IMR-90 (cell line): Measurements from ENCODE around the gene LRRC8B. TPM values are rescaled to one million over a fixed set of nuclear protein-coding genes. Genes with fewer than 3 reads are reported as not detected.
"Not testable (repeated sequence)": the region's sequence is repeated elsewhere in the genome, so short reads cannot be mapped to it uniquely, and the experiment has no call there.

Experiments used
- ATAC-seq: fragments of 200-7000 bp; cut with Tn5 transposase; 2 replicates; pipeline ENCODE4 v1.9.1; 2020; ENCODE audit warnings: low read depth, mild to moderate bottlenecking, moderate library complexity
- BruUV-seq: library from RNA; stranded (reverse); fragments of 400-500 nt; replicated peaks from 2 replicates; lab custom pipeline; 2021; lab: Mats Ljungman, UMichigan
- CTCF ChIA-PET: fragments of 300-600 bp; formaldehyde crosslinking; extraction: SDS; loops from one replicate; lab custom pipeline; 2021; ENCODE audit warnings: antibody characterized with exemption; lab: Yijun Ruan, JAX
- POLR2A ChIA-PET: fragments of 300-600 bp; sonication (Branson Sonifier 250); formaldehyde crosslinking; loops from one replicate; lab custom pipeline; 2022; ENCODE audit warnings: antibody characterized with exemption; ENCODE audit not compliant: unreplicated experiment; lab: Charles Lee
- DNase-seq: peaks from one replicate; pipeline ENCODE4 v3.0.0; 2013
- H2AFZ ChIP-seq: replicated peaks from 2 replicates; pipeline ENCODE3; 2013; ENCODE audit warnings: low read length, mild to moderate bottlenecking; ENCODE audit not compliant: poor library complexity
- H2AK5ac ChIP-seq: 2 replicates; pipeline ENCODE4 v1.6.1; 2013; ENCODE audit warnings: low read depth, low read length, inconsistent platforms
- H2AK9ac ChIP-seq: replicated peaks from 2 replicates; pipeline ENCODE3; 2013; ENCODE audit warnings: mild to moderate bottlenecking, low read depth, low read length, moderate library complexity; ENCODE audit not compliant: poor library complexity
- H2BK120ac ChIP-seq: 2 replicates; pipeline ENCODE4 v1.6.1; 2013; ENCODE audit warnings: low read depth, low read length, inconsistent platforms
- H2BK15ac ChIP-seq: 3 replicates; pipeline ENCODE4 v1.6.1; 2013; ENCODE audit warnings: low read depth, low read length, inconsistent platforms
- H2BK20ac ChIP-seq: 2 replicates; pipeline ENCODE4 v1.6.1; 2013; ENCODE audit warnings: low read depth, mild to moderate bottlenecking, inconsistent platforms, low read length, moderate library complexity
- H2BK5ac ChIP-seq: 2 replicates; pipeline ENCODE4 v1.6.1; 2013; ENCODE audit warnings: mild to moderate bottlenecking, low read depth, low read length, inconsistent platforms; ENCODE audit not compliant: poor library complexity, severe bottlenecking
- H3K14ac ChIP-seq: replicated peaks from 2 replicates; pipeline ENCODE4 v1.6.1; 2013; ENCODE audit warnings: low read depth, low read length, inconsistent platforms
- H3K18ac ChIP-seq: 2 replicates; pipeline ENCODE4 v1.6.1; 2013; ENCODE audit warnings: low read depth, low read length, control low read depth
- H3K23ac ChIP-seq: 2 replicates; pipeline ENCODE4 v1.6.1; 2013; ENCODE audit warnings: low read depth, low read length, inconsistent platforms
- H3K27ac ChIP-seq: 2 replicates; pipeline ENCODE4 v1.5.1; 2013; ENCODE audit warnings: mild to moderate bottlenecking, control low read depth, low read length; ENCODE audit not compliant: insufficient read depth
- H3K27me3 ChIP-seq: 2 replicates; pipeline ENCODE4 v1.6.1; 2013; ENCODE audit warnings: low read length; ENCODE audit not compliant: control insufficient read depth, insufficient read depth
- H3K36me3 ChIP-seq: 2 replicates; pipeline ENCODE4 v1.6.1; 2013; ENCODE audit warnings: low read length, mixed read lengths; ENCODE audit not compliant: control insufficient read depth, insufficient read depth
- H3K4ac ChIP-seq: 2 replicates; pipeline ENCODE4 v1.6.1; 2013; ENCODE audit warnings: low read depth, low read length, inconsistent platforms
- H3K4me1 ChIP-seq: 2 replicates; pipeline ENCODE4 v1.6.1; 2013; ENCODE audit warnings: low read length, mixed read lengths; ENCODE audit not compliant: control insufficient read depth, insufficient read depth
- H3K4me2 ChIP-seq: 2 replicates; pipeline ENCODE4 v1.6.1; 2013; ENCODE audit warnings: low read depth, mild to moderate bottlenecking, control low read depth, low read length, moderate library complexity
- H3K4me3 ChIP-seq: 2 replicates; pipeline ENCODE4 v1.5.1; 2013; ENCODE audit warnings: low read depth, mild to moderate bottlenecking, control low read depth, low read length, moderate library complexity; ENCODE audit not compliant: insufficient read depth
- H3K56ac ChIP-seq: 2 replicates; pipeline ENCODE4 v1.6.1; 2013; ENCODE audit warnings: low read length, inconsistent platforms; ENCODE audit not compliant: insufficient read depth; ENCODE audit errors: extremely low read depth
- H3K79me1 ChIP-seq, 2 experiments: 2 replicates each; pipeline ENCODE4 v1.6.1; 2013; ENCODE audit warnings: low read length in 2 of 2, inconsistent platforms in 1 of 2, low read depth in 1 of 2
- H3K9ac ChIP-seq: 2 replicates; pipeline ENCODE4 v1.6.1; 2013; ENCODE audit warnings: low read depth, low read length, control low read depth
- H3K9me1 ChIP-seq: 2 replicates; pipeline ENCODE4 v1.6.1; 2013; ENCODE audit warnings: low read length, inconsistent platforms; ENCODE audit not compliant: insufficient read depth
- H3K9me3 ChIP-seq: 2 replicates; pipeline ENCODE4 v1.6.1; 2013; ENCODE audit warnings: low read length; ENCODE audit not compliant: control insufficient read depth, insufficient read depth
- H4K20me1 ChIP-seq: 2 replicates; pipeline ENCODE4 v1.6.1; 2013; ENCODE audit warnings: low read length, inconsistent platforms; ENCODE audit not compliant: insufficient read depth
- H4K5ac ChIP-seq: 2 replicates; pipeline ENCODE4 v1.6.1; 2013; ENCODE audit warnings: mild to moderate bottlenecking, low read depth, low read length, control low read depth
- H4K8ac ChIP-seq, 2 experiments: 2 replicates each; pipeline ENCODE4 v1.6.1; 2013; ENCODE audit warnings: low read depth in 2 of 2, low read length in 2 of 2, control low read depth in 1 of 2, inconsistent platforms in 1 of 2
- H4K91ac ChIP-seq: 2 replicates; pipeline ENCODE4 v1.6.1; 2013; ENCODE audit warnings: low read depth, low read length, inconsistent platforms; ENCODE audit not compliant: insufficient read depth
- RAD21 ChIP-seq: IDR thresholded peaks from 2 replicates; pipeline ENCODE4 v1.6.1; 2012; ENCODE audit warnings: low read length, improper control_type of control experiment
- RFX5 ChIP-seq: IDR thresholded peaks from 2 replicates; pipeline ENCODE4 v1.8.0; 2012; ENCODE audit warnings: low read depth, mild to moderate bottlenecking, low read length, moderate library complexity
- SMC3 ChIP-seq: fragments of 150-350 bp; IDR thresholded peaks from 2 replicates; pipeline ENCODE4 v1.6.1; 2016; ENCODE audit warnings: low read depth, mild to moderate bottlenecking, antibody characterized with exemption, low read length, moderate library complexity
- WGBS, 2 experiments: methylation state at CpG; one replicate each; pipeline versions ENCODE4 v1.1.5 to v1.1.7; 2013; ENCODE audit warnings: missing lambda C conversion rate in 2 of 2; ENCODE audit not compliant: insufficient read length in 1 of 2; ENCODE audit errors: extremely low coverage in 2 of 2; 5-methylcytosine and 5-hydroxymethylcytosine counted together
- dilution Hi-C: fragments of 300-500 bp; cut with HindIII; formaldehyde crosslinking; loops from one replicate; pipeline ENCODE4 v1.14.3; 2018; ENCODE audit warnings: low sequenced_read_pairs; ENCODE audit not compliant: unreplicated experiment
- in situ Hi-C: fragments of 300-500 bp; cut with MboI; formaldehyde crosslinking; loops from 3 replicates; pipeline ENCODE4 v1.14.3; 2019; ENCODE audit warnings: low sequenced_read_pairs, inconsistent platforms, mixed read lengths
- intact Hi-C: fragments of 100-400 bp; cut with micrococcal nuclease; formaldehyde crosslinking; loops from 2 replicates; pipeline ENCODE4 v1.10.0; 2022
- polyA plus RNA-seq, 3 experiments: library from polyadenylated mRNA; depleted of rRNA; stranded (reverse); fragments of >200 nt; gene quantifications; 2 replicates each; pipeline ENCODE4 v1.2.3, GENCODE V29; 2012; ENCODE audit warnings: low replicate concordance in 1 of 3
- total RNA-seq: library from RNA; depleted of rRNA; stranded (reverse); fragments of >200 nt; gene quantifications from 2 replicates; pipeline ENCODE4 v1.2.3, GENCODE V29; 2012
- TF ChIP-seq, protein P1 (sequence below): conservative IDR thresholded peaks from 2 replicates; pipeline ENCODE4 v1.5.1; 2012; ENCODE audit warnings: mild to moderate bottlenecking, low read depth, low read length, improper control_type of control experiment

LRRC8B gene
- total and polyA plus RNA-seq, 2 of the 4 experiments (the other 2 are of a cell fraction) = 0.74 to 1.8 TPM

DNA sequence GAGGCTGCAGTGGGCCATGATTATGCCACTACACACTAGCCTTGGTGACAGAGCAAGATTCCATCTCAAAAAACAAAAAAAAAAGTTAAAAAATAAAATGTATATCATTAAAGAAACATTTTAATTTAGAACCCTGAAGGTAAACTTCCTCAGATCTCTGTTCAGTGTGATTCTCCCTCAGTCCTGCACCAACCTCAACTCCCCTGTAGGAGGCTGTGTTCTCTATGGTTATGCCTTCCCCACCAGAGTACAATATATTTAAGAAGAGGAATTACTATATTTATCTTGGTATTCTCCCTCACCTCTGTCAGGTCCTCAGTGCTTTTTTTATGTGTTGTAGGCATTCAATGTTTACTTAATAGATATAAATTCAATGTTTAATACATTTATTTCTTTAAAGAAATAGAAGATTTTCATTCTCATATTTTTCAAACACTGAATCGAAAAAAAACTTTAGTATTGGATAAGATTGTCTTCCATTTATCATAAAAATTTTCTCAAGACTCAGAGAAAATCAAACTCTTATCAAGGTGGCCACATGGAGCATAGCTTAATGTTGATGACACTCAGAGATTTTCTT is 4.8 kb upstream of the LRRC8B start:
- Histone ChIP-seq H3K4ac (no peak overlapping the region), H3K9me1 (no peaks in the 10 kb centered on the region), H3K4me1 (peaks cover 6% of the 10 kb centered on the region), H2AK9ac (no peak overlapping the region), H2BK120ac (no peak overlapping the region), H3K14ac (no peak overlapping the region), H3K9me3 (no peaks in the 10 kb centered on the region), H4K8ac (no peak overlapping the region), H3K23ac (no peak overlapping the region), H3K18ac (no peak overlapping the region), H3K27ac (no peak overlapping the region), H4K20me1 (no peaks in the 10 kb centered on the region), H3K4me2 (no peak overlapping the region), H2AFZ (no peak overlapping the region), H3K79me1 (no peaks in the 10 kb centered on the region), H2BK15ac (no peak overlapping the region), H2BK20ac (no peak overlapping the region), H3K56ac (no peak overlapping the region), H3K9ac (no peak overlapping the region), H2AK5ac (no peak overlapping the region), H3K36me3 (no peaks in the 10 kb centered on the region), H4K91ac (no peak overlapping the region), H4K5ac (no peak overlapping the region), H2BK5ac (no peak overlapping the region), H3K4me3 (no peak overlapping the region), H3K27me3 (peaks cover 2% of the 10 kb centered on the region; the same call in 1 of the 2 replicates)
- DNase-seq = peak; percentile 42
- peak; percentile 50 for TF ChIP-seq RAD21
- TF ChIP-seq RFX5 = no peak
- peak; percentile 3; the same call in 1 of the 2 replicates for TF ChIP-seq SMC3
- TF ChIP-seq, protein P1, sequence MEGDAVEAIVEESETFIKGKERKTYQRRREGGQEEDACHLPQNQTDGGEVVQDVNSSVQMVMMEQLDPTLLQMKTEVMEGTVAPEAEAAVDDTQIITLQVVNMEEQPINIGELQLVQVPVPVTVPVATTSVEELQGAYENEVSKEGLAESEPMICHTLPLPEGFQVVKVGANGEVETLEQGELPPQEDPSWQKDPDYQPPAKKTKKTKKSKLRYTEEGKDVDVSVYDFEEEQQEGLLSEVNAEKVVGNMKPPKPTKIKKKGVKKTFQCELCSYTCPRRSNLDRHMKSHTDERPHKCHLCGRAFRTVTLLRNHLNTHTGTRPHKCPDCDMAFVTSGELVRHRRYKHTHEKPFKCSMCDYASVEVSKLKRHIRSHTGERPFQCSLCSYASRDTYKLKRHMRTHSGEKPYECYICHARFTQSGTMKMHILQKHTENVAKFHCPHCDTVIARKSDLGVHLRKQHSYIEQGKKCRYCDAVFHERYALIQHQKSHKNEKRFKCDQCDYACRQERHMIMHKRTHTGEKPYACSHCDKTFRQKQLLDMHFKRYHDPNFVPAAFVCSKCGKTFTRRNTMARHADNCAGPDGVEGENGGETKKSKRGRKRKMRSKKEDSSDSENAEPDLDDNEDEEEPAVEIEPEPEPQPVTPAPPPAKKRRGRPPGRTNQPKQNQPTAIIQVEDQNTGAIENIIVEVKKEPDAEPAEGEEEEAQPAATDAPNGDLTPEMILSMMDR = peak; percentile 48
- no TSS peak for BruUV-seq
- intact Hi-C loops (no loop called here), in situ Hi-C loops (no loop called here), dilution Hi-C loops (no loop called here)
- no CpG with 5 or more reads among the region's 1 CpG for WGBS, 2 experiments
- ATAC-seq = no peak
- CTCF ChIA-PET = interaction anchor here (1.0 to 1.6 kb wide), 2 partner anchors 243 to 813 kb away, joined by 3 to 5 read pairs; no protein-coding TSS in a partner anchor
- POLR2A ChIA-PET = no interaction called here

DNA sequence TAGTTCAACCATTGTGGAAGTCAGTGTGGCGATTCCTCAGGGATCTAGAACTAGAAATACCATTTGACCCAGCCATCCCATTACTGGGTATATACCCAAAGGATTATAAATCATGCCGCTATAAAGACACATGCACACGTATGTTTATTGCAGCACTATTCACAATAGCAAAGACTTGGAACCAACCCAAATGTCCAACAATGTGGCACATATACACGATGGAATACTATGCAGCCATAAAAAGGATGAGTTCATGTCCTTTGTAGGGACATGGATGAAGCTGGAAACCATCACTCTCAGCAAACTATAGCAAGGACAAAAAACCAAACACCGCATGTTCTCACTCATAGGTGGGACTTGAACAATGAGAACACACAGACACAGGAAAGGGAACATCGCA is 2.7 kb upstream of the LRRC8B start:
- POLR2A ChIA-PET, H3K27ac ChIP-seq, H3K14ac ChIP-seq, H2AFZ ChIP-seq, H2BK5ac ChIP-seq, H3K9ac ChIP-seq, H3K36me3 ChIP-seq, H3K18ac ChIP-seq, H2AK5ac ChIP-seq, H3K56ac ChIP-seq, H3K27me3 ChIP-seq, H4K20me1 ChIP-seq, H4K91ac ChIP-seq, intact Hi-C loops, H3K23ac ChIP-seq, H3K4me2 ChIP-seq, H2BK15ac ChIP-seq, H4K5ac ChIP-seq, in situ Hi-C loops, H2AK9ac ChIP-seq, H3K4ac ChIP-seq, H3K9me1 ChIP-seq, H3K4me3 ChIP-seq, H3K79me1 ChIP-seq, dilution Hi-C loops, ATAC-seq, H2BK120ac ChIP-seq, H4K8ac ChIP-seq, CTCF ChIA-PET, H2BK20ac ChIP-seq, BruUV-seq, H3K9me3 ChIP-seq, DNase-seq, H3K4me1 ChIP-seq: not testable (repeated sequence)
- no CpG with 5 or more reads among the region's 6 CpGs for WGBS, 2 experiments
